Stimulated activated CD4-positive, alpha-beta T cell treated with anti-CD3 and anti-CD28 coated beads, Interleukin-2, amount 100 ng/mL, for 4 hours (primary cell): ENCODE data around the gene NFYA.

ENCODE experiments used
- DNase-seq: peaks from one replicate; pipeline ENCODE4 v3.0.0-alpha.2; 2020; ENCODE audit warnings: low read depth

The NFYA gene

GRCh38 chr6:41119508-41119907 is 46.7 kb downstream of the NFYA start:
- DNase-seq = no peak

DNA sequence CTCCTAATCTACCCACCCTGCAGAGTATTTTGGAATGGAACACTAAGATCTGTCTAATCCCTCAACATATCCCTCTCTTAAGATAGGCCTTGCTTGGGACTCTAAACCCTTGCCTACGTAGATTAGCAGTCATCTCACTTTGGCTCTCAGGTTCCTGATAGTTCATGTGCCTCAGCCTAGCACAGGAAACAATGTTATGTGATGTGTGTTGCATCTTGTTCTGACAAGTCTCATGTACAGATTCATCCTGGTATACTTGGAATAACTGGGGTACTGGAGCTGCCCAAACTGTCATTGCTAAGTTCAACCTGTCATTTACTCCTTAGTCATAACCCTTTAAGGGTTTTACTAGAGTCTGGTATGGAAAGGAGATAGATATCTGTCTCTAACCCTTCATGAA is 47.3 kb downstream of the NFYA start:
- no peak for DNase-seq

DNA sequence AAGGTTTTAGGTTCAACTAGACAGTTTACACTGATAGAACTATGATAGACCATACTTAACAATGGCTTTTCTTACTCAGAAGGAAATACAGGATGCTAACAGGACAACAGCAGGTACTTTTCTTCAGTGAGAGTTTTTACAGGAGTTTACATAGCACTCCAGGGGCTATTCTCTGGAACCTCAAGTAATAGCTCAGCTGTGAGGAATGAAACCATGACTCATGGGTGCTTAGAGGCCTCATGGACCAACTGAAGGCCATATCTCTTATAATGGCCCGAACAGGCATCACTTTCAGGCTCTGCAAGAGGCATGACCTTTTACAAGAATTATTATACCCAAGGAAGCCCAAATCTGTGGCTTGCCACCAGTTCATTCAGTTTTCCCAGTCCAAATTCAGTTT is 49.6 kb downstream of the NFYA start:
- no peak for DNase-seq

DNA sequence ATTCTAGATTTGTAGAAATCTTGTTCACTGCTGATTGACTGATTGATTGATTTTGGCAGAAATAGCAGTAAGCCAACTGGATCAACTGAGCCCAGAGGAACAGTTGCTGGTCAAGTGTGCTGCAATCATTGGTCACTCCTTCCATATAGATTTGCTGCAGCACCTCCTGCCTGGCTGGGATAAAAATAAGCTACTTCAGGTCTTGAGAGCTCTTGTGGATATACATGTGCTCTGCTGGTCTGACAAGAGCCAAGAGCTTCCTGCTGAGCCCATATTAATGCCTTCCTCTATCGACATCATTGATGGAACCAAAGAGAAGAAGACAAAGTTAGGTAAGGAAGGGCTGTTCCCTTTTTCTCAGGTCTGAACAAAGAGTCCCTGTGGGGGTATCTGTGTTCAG is 50.1 kb downstream of the NFYA start:
- DNase-seq = no peak

- no peak for DNase-seq
These were observed 52.5 kb downstream of the NFYA start for GRCh38 chr6:41125282-41125681.

DNA sequence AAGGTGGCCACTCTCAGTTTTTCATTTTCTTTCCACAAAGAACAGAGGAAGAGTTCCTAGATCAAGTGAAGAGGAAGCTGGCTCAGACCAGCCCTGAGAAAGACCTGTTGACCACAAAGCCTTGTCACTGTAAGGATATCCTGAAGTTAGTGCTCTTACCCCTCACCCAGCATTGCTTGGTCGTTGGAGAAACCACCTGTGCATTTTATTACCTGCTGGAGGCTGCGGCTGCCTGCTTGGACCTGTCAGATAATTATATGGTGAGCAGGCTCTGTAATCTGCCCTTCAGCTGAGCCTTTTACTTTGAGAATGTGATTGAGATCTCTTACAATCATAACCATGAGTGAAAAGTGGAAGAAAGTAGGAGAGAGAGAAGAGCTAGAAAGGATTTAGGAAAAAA is 59.5 kb downstream of the NFYA start:
- DNase-seq = no peak

GRCh38 chr6:41135062-41135832 is 62.5 kb downstream of the NFYA start:
- DNase-seq = no peak

DNA sequence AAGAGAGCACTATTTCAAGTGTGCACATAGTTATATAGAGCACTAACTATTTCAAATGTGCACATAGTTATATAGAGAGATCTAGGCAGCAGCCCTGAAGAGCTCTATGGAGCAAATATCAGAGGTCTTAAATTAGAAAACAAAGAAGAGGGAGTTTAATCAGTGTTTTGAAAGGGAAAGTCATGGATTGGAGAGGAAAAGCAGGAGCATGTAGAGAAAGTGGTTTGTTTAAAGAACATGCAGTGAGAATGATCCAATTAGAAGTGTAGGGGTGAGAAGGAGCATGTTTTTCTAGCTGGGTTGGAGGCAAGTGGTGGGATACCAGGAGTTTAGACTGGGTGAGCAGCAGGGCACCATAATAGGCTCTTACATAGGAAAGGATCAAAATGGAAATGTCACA is 64.1 kb downstream of the NFYA start:
- no peak for DNase-seq

- no peak for DNase-seq
These were observed 75.1 kb downstream of the NFYA start for GRCh38 chr6:41147917-41148316.
